Measurements from ENCODE around the gene CFAP70.
"Not testable (repeated sequence)": the region's sequence is repeated elsewhere in the genome, so short reads cannot be mapped to it uniquely, and the experiment has no call there.

CFAP70 gene

GRCh38 chr10:73405556-73405955, 46.9 kb upstream of the CFAP70 start:
- no peak overlapping the region for H3K27ac ChIP-seq

GRCh38 chr10:73404690-73405089, 46.0 kb upstream of the CFAP70 start:
- H2AFZ ChIP-seq = no peak overlapping the region
- H3K4me2 ChIP-seq (ENCODE audit: low read length) = no peak overlapping the region
- H3K4me3 ChIP-seq (ENCODE audit: low read depth, low read length) = no peak overlapping the region
- no peak overlapping the region for H3K27ac ChIP-seq
- H3K9ac ChIP-seq = no peak overlapping the region
- H3K9me3 ChIP-seq (ENCODE audit: control insufficient read depth, low read length) = no peaks in the 10 kb centered on the region
- H3K79me2 ChIP-seq = peaks cover 85% of the 10 kb centered on the region
- peaks cover 19% of the 10 kb centered on the region for H3K4me1 ChIP-seq
- no peaks in the 10 kb centered on the region for H3K27me3 ChIP-seq (ENCODE audit: control insufficient read depth, insufficient read depth, low read length)
- no peaks in the 10 kb centered on the region for H3K36me3 ChIP-seq (ENCODE audit: control insufficient read depth, insufficient read depth, low read length)
- TF ChIP-seq, protein P1, sequence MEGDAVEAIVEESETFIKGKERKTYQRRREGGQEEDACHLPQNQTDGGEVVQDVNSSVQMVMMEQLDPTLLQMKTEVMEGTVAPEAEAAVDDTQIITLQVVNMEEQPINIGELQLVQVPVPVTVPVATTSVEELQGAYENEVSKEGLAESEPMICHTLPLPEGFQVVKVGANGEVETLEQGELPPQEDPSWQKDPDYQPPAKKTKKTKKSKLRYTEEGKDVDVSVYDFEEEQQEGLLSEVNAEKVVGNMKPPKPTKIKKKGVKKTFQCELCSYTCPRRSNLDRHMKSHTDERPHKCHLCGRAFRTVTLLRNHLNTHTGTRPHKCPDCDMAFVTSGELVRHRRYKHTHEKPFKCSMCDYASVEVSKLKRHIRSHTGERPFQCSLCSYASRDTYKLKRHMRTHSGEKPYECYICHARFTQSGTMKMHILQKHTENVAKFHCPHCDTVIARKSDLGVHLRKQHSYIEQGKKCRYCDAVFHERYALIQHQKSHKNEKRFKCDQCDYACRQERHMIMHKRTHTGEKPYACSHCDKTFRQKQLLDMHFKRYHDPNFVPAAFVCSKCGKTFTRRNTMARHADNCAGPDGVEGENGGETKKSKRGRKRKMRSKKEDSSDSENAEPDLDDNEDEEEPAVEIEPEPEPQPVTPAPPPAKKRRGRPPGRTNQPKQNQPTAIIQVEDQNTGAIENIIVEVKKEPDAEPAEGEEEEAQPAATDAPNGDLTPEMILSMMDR (IDR thresholded peaks at IDR 0.05) = no peak

More at GRCh38 chr10:73405556-73405955, 46.9 kb upstream of the CFAP70 start:
- Histone ChIP-seq H3K9me3 (ENCODE audit: control insufficient read depth, low read length) (no peaks in the 10 kb centered on the region), H2AFZ (no peak overlapping the region), H3K27me3 (ENCODE audit: control insufficient read depth, insufficient read depth, low read length) (no peaks in the 10 kb centered on the region), H3K4me1 (peaks cover 19% of the 10 kb centered on the region), H3K4me3 (ENCODE audit: low read depth, low read length) (no peak overlapping the region), H3K36me3 (ENCODE audit: control insufficient read depth, insufficient read depth, low read length) (no peaks in the 10 kb centered on the region), H3K9ac (no peak overlapping the region), H3K79me2 (peaks cover 90% of the 10 kb centered on the region), H3K4me2 (ENCODE audit: low read length) (no peak overlapping the region)
- TF ChIP-seq, protein P1 (IDR thresholded peaks at IDR 0.05) = no peak

DNA sequence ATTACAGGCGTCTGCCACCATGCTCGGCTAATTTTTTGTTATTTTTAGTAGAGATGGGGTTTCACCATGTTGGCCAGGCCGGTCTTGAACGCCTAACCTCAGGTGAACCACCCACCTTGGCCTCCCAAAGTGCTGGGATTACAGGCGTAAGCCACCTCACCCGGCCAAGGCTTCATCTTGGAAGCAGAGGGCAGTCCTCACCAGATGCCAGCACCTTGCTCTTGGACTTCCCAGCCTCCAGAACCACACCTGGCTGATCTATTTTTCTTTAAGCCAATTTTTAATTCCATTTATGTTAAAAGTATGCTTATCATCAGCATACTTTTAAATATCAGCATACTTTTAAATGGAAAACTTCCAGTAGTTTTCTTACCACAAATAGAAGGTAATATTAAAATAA, 43.0 kb upstream of the CFAP70 start:
- no peak overlapping the region for H2AFZ ChIP-seq
- no peak overlapping the region for H3K4me2 ChIP-seq (ENCODE audit: low read length)
- H3K27me3 ChIP-seq (ENCODE audit: control insufficient read depth, insufficient read depth, low read length) = no peaks in the 10 kb centered on the region
- H3K4me1 ChIP-seq = peaks cover 6% of the 10 kb centered on the region
- TF ChIP-seq, protein P1 (IDR thresholded peaks at IDR 0.05) = no peak
- no peak overlapping the region for H3K27ac ChIP-seq
- H3K36me3 ChIP-seq (ENCODE audit: control insufficient read depth, insufficient read depth, low read length) = no peaks in the 10 kb centered on the region
- peaks cover 73% of the 10 kb centered on the region for H3K79me2 ChIP-seq
- H3K9ac ChIP-seq = no peak overlapping the region
- no peak overlapping the region for H3K4me3 ChIP-seq (ENCODE audit: low read depth, low read length)
- no peaks in the 10 kb centered on the region for H3K9me3 ChIP-seq (ENCODE audit: control insufficient read depth, low read length)

DNA sequence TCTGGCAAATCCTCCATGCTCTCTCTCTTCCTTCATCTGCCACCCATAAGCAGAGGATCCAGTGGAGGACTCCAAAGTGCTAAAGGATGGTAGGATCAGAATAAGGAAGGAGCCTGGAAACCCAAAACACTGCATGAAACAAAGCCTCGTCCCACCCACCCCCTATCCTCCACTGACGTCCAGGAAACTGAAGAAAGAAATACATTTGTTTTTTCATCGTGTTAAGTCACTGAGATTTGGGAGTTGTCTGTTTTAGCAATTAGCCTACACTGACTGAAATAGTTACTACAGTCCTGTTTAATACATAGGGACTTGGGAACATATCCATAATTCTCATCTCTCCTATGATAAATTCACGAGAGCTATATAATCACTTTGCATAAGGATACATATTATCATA, 40.4 kb upstream of the CFAP70 start:
- TF ChIP-seq, protein P1 (IDR thresholded peaks at IDR 0.05) = no peak
- Histone ChIP-seq H3K27me3 (ENCODE audit: control insufficient read depth, insufficient read depth, low read length) (no peaks in the 10 kb centered on the region), H3K36me3 (ENCODE audit: control insufficient read depth, insufficient read depth, low read length) (no peaks in the 10 kb centered on the region), H2AFZ (no peak overlapping the region), H3K4me3 (ENCODE audit: low read depth, low read length) (no peak overlapping the region), H3K27ac (no peak overlapping the region), H3K4me2 (ENCODE audit: low read length) (no peak overlapping the region), H3K9ac (no peak overlapping the region), H3K9me3 (ENCODE audit: control insufficient read depth, low read length) (no peaks in the 10 kb centered on the region), H3K79me2 (peaks cover 55% of the 10 kb centered on the region), H3K4me1 (peaks cover 3% of the 10 kb centered on the region)

- Histone ChIP-seq H3K36me3 (ENCODE audit: control insufficient read depth, insufficient read depth, low read length) (no peaks in the 10 kb centered on the region), H2AFZ (no peak overlapping the region), H3K79me2 (peaks cover 48% of the 10 kb centered on the region), H3K9ac (no peak overlapping the region), H3K27me3 (ENCODE audit: control insufficient read depth, insufficient read depth, low read length) (no peaks in the 10 kb centered on the region), H3K4me3 (ENCODE audit: low read depth, low read length) (no peak overlapping the region), H3K4me2 (ENCODE audit: low read length) (no peak overlapping the region), H3K9me3 (ENCODE audit: control insufficient read depth, low read length) (no peaks in the 10 kb centered on the region), H3K27ac (no peak overlapping the region), H3K4me1 (no peaks in the 10 kb centered on the region)
- TF ChIP-seq, protein P1 (IDR thresholded peaks at IDR 0.05) = no peak
Observed at GRCh38 chr10:73398024-73398423, 39.4 kb upstream of the CFAP70 start.

DNA sequence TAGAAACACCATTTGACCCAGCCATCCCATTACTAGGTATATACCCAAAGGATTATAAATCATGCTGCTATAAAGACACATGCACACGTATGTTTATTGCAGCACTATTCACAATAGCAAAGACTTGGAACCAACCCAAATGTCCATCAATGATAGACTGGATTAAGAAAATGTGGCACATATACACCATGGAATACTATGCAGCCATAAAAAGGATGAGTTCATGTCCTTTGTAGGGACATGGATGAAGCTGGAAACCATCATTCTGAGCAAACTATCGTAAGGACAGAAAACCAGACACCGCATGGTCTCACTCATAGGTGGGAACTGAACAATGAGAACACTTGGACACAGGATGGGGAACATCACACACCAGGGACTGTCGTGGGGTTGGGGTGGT, 35.7 kb upstream of the CFAP70 start:
- not testable (repeated sequence) for H3K27me3 ChIP-seq (ENCODE audit: control insufficient read depth, insufficient read depth, low read length); H3K4me1 ChIP-seq; H3K9ac ChIP-seq; H2AFZ ChIP-seq; H3K36me3 ChIP-seq (ENCODE audit: control insufficient read depth, insufficient read depth, low read length); H3K27ac ChIP-seq; H3K9me3 ChIP-seq (ENCODE audit: control insufficient read depth, low read length); H3K4me3 ChIP-seq (ENCODE audit: low read depth, low read length); H3K4me2 ChIP-seq (ENCODE audit: low read length)
- H3K79me2 ChIP-seq = peaks cover 30% of the 10 kb centered on the region
